Measurements from ENCODE around the gene TMC7. TPM values are rescaled to one million over a fixed set of nuclear protein-coding genes. Genes with fewer than 3 reads are reported as not detected.

The TMC7 gene
- total RNA-seq, 1 experiment from 2014 or later: 4.3 TPM

GRCh38 chr16:19003935-19004334 lies 20.2 kb downstream of the TMC7 start:
- Histone ChIP-seq H3K56ac (ENCODE audit: insufficient read length, low read depth, low read length) (no peak overlapping the region), H3K27ac (ENCODE audit: insufficient read length, low read depth, low read length) (no peak overlapping the region), H3K79me1 (ENCODE audit: insufficient read depth, low read depth, low read length, poor library complexity, severe bottlenecking) (no peaks in the 10 kb centered on the region), H4K20me1 (ENCODE audit: control insufficient read depth, insufficient read depth, insufficient read length) (no peaks in the 10 kb centered on the region), H3K4me2 (ENCODE audit: insufficient read depth, insufficient read length, low read length) (no peak overlapping the region), H4K8ac (replicated peaks; ENCODE audit: insufficient read length, low read depth, low read length) (no peak overlapping the region), H3K23ac (ENCODE audit: insufficient read length, low read depth, low read length) (no peak overlapping the region), H2AFZ (ENCODE audit: low read length) (no peak overlapping the region), H3K27me3 (ENCODE audit: insufficient read depth, low read length) (no peaks in the 10 kb centered on the region), H2BK12ac (ENCODE audit: insufficient read length, low read depth, low read length) (no peak overlapping the region), H3K18ac (ENCODE audit: insufficient read length, low read depth, low read length) (no peak overlapping the region), H3K9ac (ENCODE audit: extremely low read depth, insufficient read length, low read length) (no peak overlapping the region), H2BK20ac (ENCODE audit: low read depth, low read length, poor library complexity, severe bottlenecking) (no peak overlapping the region), H4K5ac (ENCODE audit: insufficient read length, low read depth, low read length) (no peak overlapping the region), H3K23me2 (ENCODE audit: insufficient read length, low read depth, low read length, poor library complexity, severe bottlenecking) (no peaks in the 10 kb centered on the region), H2BK5ac (ENCODE audit: insufficient read length, low read length) (no peak overlapping the region), H3T11ph (ENCODE audit: low read length) (no peak overlapping the region), H2AK5ac (ENCODE audit: insufficient read length, low read length) (no peak overlapping the region), H3K4me1 (ENCODE audit: insufficient read depth, low read length) (peaks cover 2% of the 10 kb centered on the region; the same call in 1 of the 2 replicates), H3K14ac (ENCODE audit: insufficient read depth, low read length) (no peak overlapping the region), H3K9me3 (ENCODE audit: control insufficient read depth, low read depth, low read length) (no peaks in the 10 kb centered on the region), H3K4ac (ENCODE audit: low read depth, low read length) (no peak overlapping the region), H2BK120ac (ENCODE audit: low read depth, low read length, poor library complexity, severe bottlenecking) (no peak overlapping the region), H4K91ac (ENCODE audit: insufficient read length, low read depth, low read length) (no peak overlapping the region), H3K79me2 (ENCODE audit: insufficient read depth, low read length) (no peaks in the 10 kb centered on the region), H2BK15ac (ENCODE audit: low read depth, low read length) (no peak overlapping the region)
- H3K4me3 Mint-ChIP-seq: no peak overlapping the region
- WGBS (ENCODE audit: extremely low coverage, insufficient read length, low lambda C conversion rate): no CpG with 5 or more reads among the region's 4 CpGs
- peaks cover 27% of the 10 kb centered on the region in 2 experiments for H3K4me1 Mint-ChIP-seq
- H3K36me3 Mint-ChIP-seq (ENCODE audit: insufficient read depth in 1 of 3, low read depth in 3 of 3): peaks cover 2 to 11% (median 2%) of the 10 kb centered on the region in 3 experiments; a peak in 6 of 7 replicates
- no peaks in the 10 kb centered on the region for H3K27me3 Mint-ChIP-seq (ENCODE audit: low read depth)
- no peak for DNase-seq
- no peak for TF ChIP-seq CTCF (conservative IDR thresholded peaks at IDR 0.05)
- H3K27ac Mint-ChIP-seq: peak overlapping the region in 1 of 3 experiments; percentile 88; a peak in 2 of 7 replicates
- H3K9me3 Mint-ChIP-seq: no peaks in the 10 kb centered on the region
